Activated T-cell treated with anti-CD3 and anti-CD28 coated beads for 4 hours (primary cell): Measurements from ENCODE around the gene EYA3.
A peak's percentile ranks its signal among the peaks of the same experiment; 100 is the strongest.

Experiments used
- DNase-seq: peaks from one replicate; pipeline ENCODE4 v3.0.0-alpha.2; 2020

Gene EYA3

DNA sequence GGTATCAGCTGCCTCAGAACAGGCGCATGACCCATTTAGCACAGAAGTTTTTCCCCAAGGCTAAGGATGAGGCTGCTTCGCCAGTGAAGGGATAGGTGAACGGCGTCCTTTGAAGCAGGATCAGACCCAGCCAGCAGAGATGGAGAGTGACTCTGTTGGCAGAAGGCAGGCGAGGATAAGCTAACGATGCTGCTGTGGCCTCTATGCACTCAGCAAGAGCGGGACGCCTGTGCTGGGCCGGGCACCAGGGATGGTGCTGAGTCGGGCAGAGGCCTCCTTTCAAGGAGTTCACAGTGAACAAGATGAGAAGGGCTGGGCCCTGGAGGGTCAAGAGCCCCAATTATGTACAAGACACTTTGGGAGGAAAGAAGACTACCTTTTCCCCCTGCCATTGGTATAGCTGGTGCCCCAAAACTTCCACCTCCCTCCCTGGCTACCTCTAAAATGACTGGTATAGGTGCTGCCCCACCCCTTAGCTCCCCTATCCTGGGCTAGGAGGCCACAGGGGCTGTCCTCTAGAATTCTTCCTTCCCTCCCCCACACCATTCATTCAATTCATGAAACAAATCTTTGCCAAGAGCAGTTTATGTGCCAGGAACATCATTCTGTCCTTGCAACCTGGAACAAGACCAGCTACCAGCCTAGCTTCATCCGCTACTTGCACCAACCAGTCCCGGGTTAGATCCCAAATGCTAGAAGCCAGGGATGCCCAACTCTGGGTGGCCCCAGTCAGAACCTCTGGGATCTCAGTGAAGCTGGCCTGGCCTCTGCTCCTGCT, 121.1 kb downstream of the EYA3 start:
- DNase-seq, result no peak

- DNase-seq, result no peak
Observed at GRCh38 chr1:27966402-27967105, 121.9 kb downstream of the EYA3 start.

DNA sequence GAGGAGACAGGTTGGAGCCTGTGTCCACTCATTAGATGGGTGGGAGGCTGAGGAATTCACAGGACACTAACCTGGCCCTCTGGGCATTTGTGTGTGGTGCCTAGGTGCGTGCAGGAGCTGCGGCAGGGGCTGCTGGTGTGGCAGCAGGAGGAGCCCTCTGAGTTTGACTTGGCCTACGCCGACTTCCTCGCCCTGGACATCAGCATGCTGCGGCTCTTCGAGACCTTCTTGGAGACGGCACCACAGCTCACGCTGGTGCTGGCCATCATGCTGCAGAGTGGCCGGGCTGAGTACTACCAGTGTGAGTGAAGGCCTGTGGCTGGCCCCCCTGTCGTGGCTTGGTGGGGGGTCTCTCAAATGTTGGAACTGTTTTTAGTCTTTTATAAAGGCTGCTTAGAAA, 125.0 kb downstream of the EYA3 start:
- no peak for DNase-seq

DNA sequence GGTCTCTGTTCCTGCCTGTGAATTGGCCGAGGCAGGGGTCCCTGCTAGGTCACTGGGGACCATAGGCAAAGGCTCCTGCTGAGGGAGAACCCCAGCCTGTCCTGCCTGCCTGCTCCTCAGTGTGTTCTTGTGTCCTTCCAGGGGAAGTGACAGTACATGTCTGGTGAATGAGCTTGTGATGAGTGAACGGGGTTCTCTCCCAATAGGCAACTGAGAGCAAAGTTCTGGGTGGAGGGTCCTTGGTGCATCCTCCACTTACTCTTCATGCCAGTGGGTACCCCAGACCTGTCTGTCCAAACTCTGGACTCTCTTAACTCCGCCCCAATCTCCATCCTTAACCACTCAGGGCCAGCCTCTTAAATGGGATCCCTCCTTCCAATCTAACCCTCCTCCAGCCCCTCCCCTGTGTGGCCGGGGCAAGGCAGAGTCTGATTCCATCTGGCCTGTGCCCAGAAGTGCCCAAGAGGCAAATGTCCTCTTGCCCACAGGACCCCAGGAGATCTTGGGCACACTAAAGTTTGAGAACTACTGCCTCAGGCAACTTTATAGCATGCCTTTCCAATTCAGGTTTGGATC, 126.7 kb downstream of the EYA3 start:
- DNase-seq, result no peak

GRCh38 chr1:27960762-27961645, 127.4 kb downstream of the EYA3 start:
- DNase-seq, result no peak

DNA sequence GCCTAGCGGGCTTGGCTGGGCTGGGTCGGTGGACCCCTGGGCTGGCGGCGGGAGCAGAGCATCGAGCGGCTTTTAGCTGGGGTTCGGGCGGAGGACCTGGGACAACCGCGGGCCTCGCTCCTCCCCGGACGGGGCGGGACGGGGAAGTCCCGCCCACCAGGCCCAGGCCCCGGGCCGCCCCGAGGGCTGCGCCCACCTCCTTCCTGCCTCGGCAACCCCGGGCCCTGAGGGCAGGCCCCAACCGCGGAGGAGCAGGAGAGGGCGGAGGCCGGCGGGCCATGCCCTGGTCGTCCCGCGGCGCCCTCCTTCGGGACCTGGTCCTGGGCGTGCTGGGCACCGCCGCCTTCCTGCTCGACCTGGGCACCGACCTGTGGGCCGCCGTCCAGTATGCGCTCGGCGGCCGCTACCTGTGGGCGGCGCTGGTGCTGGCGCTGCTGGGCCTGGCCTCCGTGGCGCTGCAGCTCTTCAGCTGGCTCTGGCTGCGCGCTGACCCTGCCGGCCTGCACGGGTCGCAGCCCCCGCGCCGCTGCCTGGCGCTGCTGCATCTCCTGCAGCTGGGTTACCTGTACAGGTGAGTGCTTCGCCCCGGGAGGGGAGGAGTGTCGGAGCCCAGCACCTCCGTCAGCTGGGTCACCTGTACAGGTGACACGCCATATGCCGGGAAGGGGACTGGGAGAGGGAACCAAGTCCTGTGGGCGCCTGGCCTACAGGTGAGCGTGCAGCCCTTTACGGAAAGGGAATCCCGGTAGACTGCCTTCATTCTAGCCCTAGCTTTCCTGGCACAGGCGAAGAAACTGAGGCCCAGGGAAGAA, 128.4 kb downstream of the EYA3 start, which contains the start of gene XKR8:
Gene XKR8, plus strand, starts transcription at position 182 of the 812 bp plus-strand sequence. Its CDS starts 97 bp downstream, at position 279.
- peak; percentile 72 for DNase-seq

- no peak for DNase-seq
Observed at GRCh38 chr1:27958513-27958912, 129.9 kb downstream of the EYA3 start.

DNA sequence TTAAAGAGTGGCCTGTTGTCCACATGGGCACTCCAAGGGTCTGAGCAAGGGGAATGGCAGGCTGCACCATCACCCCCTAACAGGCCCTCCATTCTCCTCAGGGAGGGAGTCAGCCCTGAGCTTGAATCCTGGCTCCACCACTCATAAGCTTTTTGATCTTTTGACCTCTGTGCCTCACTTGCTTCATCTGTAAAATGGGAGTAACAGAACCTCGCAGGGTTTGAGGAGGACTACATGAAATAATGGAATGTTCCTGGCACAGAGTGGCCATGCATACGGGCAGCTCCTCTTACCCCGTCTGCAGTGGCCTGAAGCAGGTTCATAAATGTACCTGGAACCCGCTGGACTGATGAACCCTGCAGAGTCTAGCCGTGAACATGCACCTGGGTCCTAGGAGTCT, 130.8 kb downstream of the EYA3 start:
- DNase-seq, result no peak

DNA sequence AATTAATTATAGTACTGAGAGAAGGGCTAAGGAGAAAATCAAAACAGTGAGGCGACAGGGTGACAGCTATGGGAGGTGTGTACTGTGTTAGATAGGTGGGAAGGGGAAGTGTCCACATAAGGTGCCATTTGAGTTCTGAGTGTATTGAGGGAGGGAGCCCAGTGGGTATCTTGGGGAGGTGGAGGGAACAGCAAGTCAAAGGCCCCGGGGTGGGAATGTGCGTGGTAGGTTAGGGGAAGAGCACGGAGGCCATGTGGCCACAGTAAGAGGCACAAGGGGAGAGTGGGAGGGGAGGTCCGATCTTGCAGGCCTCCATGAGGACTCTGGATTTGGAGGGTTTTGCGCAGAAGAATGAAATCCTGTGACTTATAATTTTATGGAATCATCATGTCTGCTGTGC, 131.6 kb downstream of the EYA3 start:
- no peak for DNase-seq

- no peak for DNase-seq
Observed at GRCh38 chr1:27955076-27955475, 133.3 kb downstream of the EYA3 start.

GRCh38 chr1:27954186-27954585, 134.2 kb downstream of the EYA3 start:
- no peak for DNase-seq

DNA sequence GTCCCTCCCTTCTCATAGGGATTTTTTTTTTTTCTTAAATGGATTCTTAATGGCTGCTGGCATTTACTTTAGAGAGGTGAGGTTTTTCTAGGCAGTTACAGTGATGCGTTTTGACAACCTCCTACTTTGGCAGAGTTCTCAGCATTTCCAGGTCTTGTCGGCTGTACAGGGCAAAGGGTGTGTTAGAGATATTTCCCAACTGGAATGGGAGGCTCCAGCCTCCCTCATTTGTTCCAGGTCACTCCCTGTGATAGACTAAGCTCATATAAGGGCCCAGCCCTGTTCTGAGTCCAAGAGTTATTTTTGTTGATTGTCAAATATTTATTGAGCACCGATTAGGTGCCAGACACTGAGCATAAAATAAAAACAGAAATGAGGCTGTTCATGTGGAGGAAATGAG, 136.3 kb downstream of the EYA3 start:
- no peak for DNase-seq

DNA sequence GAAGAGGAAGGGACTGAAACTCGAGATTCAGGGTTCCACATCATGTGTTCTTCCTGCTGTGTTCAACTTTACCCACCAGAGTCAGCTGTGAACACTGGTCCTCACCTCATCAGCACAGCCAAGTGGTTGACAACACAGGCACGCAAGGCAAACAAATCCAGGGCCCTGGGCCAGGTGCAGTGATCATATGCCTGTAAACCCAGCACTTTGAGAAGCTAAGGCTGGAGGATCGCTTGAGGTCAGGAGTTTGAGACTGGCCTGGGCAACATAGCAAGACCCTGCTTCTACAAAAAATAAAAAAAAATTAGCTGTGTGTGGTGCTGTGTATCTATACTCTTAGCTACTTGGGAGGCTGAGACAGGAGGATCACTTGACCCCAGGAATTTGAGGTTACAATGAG, 137.0 kb downstream of the EYA3 start:
- no peak for DNase-seq

- no peak for DNase-seq
Observed at GRCh38 chr1:27949027-27949426, 139.4 kb downstream of the EYA3 start.

DNA sequence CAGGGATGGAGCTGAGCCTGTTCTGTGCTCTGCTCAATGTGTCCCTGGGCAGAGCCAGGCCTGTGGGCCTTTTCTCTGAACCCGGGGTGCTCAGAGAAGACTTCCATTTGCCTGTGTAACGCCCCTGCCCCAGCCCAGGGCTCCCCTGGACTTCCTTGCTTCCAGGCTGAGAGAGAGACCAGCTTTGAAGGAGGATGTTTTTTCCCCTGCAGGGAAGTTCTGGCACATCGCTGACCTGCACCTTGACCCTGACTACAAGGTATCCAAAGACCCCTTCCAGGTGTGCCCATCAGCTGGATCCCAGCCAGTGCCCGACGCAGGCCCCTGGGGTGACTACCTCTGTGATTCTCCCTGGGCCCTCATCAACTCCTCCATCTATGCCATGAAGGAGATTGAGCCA, 143.4 kb downstream of the EYA3 start:
- no peak for DNase-seq

- no peak for DNase-seq
Observed at GRCh38 chr1:27941671-27942540, 146.5 kb downstream of the EYA3 start.

GRCh38 chr1:27940870-27941560, 147.4 kb downstream of the EYA3 start:
- no peak for DNase-seq

GRCh38 chr1:27940297-27940696, 148.1 kb downstream of the EYA3 start:
- DNase-seq, result peak; percentile 75

- DNase-seq, result no peak
Observed at GRCh38 chr1:27938488-27938887, 149.9 kb downstream of the EYA3 start.

DNA sequence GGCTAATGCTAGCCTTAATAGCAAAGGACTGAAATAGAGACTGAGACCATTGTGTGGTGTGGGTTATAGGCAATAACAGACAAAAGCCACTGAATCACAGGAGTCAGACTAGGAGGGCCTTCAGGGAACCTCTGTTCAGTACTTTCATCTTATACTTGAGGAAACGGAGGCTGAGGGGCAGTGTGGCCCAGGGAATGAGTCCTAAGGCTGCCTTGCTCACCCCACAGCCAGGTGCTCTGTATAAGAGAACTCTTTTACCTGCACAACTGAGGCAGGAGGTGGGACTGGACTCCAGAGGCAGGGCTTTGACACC, 150.9 kb downstream of the EYA3 start:
- no peak for DNase-seq

- no peak for DNase-seq
Observed at GRCh38 chr1:27936370-27936769, 152.0 kb downstream of the EYA3 start.
